Transverse colon (tissue), 4 donors: ENCODE measurements around the gene SNRPD2.

ENCODE experiments used
- CTCF ChIP-seq, 5 experiments: fragments of 200-600 bp in 3 of 5; fragments of 450-650 bp in 2 of 5; sonication (generic) in 3 of 5; IDR thresholded peaks; 1 replicate in 2 of 5; 2 replicates in 3 of 5; pipeline ENCODE4 v1.5.1; 2016 to 2017; ENCODE audit warnings: antibody characterized with exemption in 5 of 5, inconsistent platforms in 3 of 5, mild to moderate bottlenecking in 2 of 5, moderate library complexity in 1 of 5
- POLR2AphosphoS5 ChIP-seq, 3 donors: sonication (generic); formaldehyde crosslinking; IDR thresholded peaks; one replicate each; pipeline ENCODE4 v1.6.1; 2016; ENCODE audit warnings: antibody characterized with exemption in 3 of 3

GRCh38 chr19:45716359-45717130 lies 24.8 kb upstream of the SNRPD2 start:
- TF ChIP-seq POLR2AphosphoS5 (IDR thresholded peaks at IDR 0.05) = no peak
- no peak for TF ChIP-seq CTCF (IDR thresholded peaks at IDR 0.05)
